ENCODE measurements around the gene MKNK2.

Gene MKNK2

GRCh38 chr19:2003874-2004273 lies 47.2 kb downstream of the MKNK2 start:
- DNase-seq (ENCODE audit: low read depth) = no peak
- in situ Hi-C loops (cut with HindIII; ENCODE audit: low sequenced_read_pairs) = no loop called here
- H3K4me3 ChIP-seq (ENCODE audit: low read depth, low read length) = no peak overlapping the region
- no peak for TF ChIP-seq CTCF (IDR thresholded peaks at IDR 0.05; ENCODE audit: low read depth, low read length, missing control alignments)

- DNase-seq (ENCODE audit: low read depth) = no peak
- no peak for TF ChIP-seq CTCF (IDR thresholded peaks at IDR 0.05; ENCODE audit: low read depth, low read length, missing control alignments)
- in situ Hi-C loops (cut with HindIII; ENCODE audit: low sequenced_read_pairs) = loop anchor here (10.0 kb wide), 2 partner anchors 85 to 125 kb away; no protein-coding TSS in a partner anchor
- no peak overlapping the region for H3K4me3 ChIP-seq (ENCODE audit: low read depth, low read length)
These were observed 51.1 kb downstream of the MKNK2 start for GRCh38 chr19:1999856-2000515.

GRCh38 chr19:1998712-1999708 lies 52.0 kb downstream of the MKNK2 start:
- TF ChIP-seq CTCF (IDR thresholded peaks at IDR 0.05; ENCODE audit: low read depth, low read length, missing control alignments) = no peak
- H3K4me3 ChIP-seq (ENCODE audit: low read depth, low read length) = no peak overlapping the region
- in situ Hi-C loops (cut with HindIII; ENCODE audit: low sequenced_read_pairs) = loop anchor here (10.0 kb wide), 2 partner anchors 86 to 124 kb away; no protein-coding TSS in a partner anchor
- DNase-seq (ENCODE audit: low read depth) = no peak

GRCh38 chr19:1997353-1998233 lies 53.5 kb downstream of the MKNK2 start:
- no peak for TF ChIP-seq CTCF (IDR thresholded peaks at IDR 0.05; ENCODE audit: low read depth, low read length, missing control alignments)
- no peak for DNase-seq (ENCODE audit: low read depth)
- no peak overlapping the region for H3K4me3 ChIP-seq (ENCODE audit: low read depth, low read length)
- in situ Hi-C loops (cut with HindIII; ENCODE audit: low sequenced_read_pairs) = loop anchor here (10.0 kb wide), 2 partner anchors 87 to 123 kb away; no protein-coding TSS in a partner anchor

- DNase-seq (ENCODE audit: low read depth) = no peak
- TF ChIP-seq CTCF (IDR thresholded peaks at IDR 0.05; ENCODE audit: low read depth, low read length, missing control alignments) = no peak
- in situ Hi-C loops (cut with HindIII; ENCODE audit: low sequenced_read_pairs) = loop anchor here (5.0 to 10.0 kb wide), 3 partner anchors 56 to 118 kb away; no protein-coding TSS in a partner anchor
- no peak overlapping the region for H3K4me3 ChIP-seq (ENCODE audit: low read depth, low read length)
These were observed 58.2 kb downstream of the MKNK2 start for GRCh38 chr19:1992759-1993260.

Measured in astrocyte of the cerebellum (primary cell).